ENCODE data around the gene TTC39B. TPM values are rescaled to one million over a fixed set of nuclear protein-coding genes. Genes with fewer than 3 reads are reported as not detected.

Gene TTC39B
- total and polyA plus RNA-seq, 2 of the 8 experiments (the other 6 are each of a cell fraction or from before 2014, with no cell fraction given): 1.6 to 10.9 TPM

DNA sequence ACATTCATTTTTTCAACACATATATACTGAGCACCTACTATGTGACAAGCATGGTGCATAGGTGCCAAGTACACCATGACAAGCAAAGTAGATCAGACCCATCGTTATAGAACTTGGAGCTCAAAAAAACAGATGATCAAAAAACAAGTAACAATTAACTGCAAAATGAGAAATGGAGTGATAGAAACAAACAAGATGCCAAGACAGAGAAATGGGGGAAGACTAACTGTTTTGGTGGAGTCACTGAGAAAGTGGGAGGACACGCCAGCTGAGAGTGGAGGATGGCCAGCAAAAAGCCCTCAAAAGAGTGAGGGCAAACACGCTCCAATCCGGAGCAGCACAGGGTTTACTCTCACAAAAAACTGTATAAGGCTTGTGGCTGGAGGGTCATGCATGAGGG, 50.6 kb downstream of the TTC39B start:
- no peak for FAIRE-seq
- no peak overlapping the region for H4K5ac ChIP-seq (ENCODE audit: insufficient read length, low read depth, low read length)
- no peak overlapping the region for H2BK20ac ChIP-seq (ENCODE audit: low read length)
- no peaks in the 10 kb centered on the region for H3K79me2 ChIP-seq (ENCODE audit: control insufficient read depth in 1 of 2, insufficient read depth in 2 of 2, low read length in 2 of 2)
- no peaks in the 10 kb centered on the region; a peak in 1 of 4 replicates for H3K9me3 ChIP-seq (ENCODE audit: insufficient read depth in 2 of 2, low read depth in 1 of 2, low read length in 1 of 2)
- no peak overlapping the region for H4K91ac ChIP-seq (replicated peaks; ENCODE audit: insufficient read length, low read length)
- H2BK5ac ChIP-seq (ENCODE audit: low read depth, low read length): no peak overlapping the region
- no peak overlapping the region for H3K56ac ChIP-seq (replicated peaks; ENCODE audit: insufficient read length, low read depth, low read length)
- no peaks in the 10 kb centered on the region for H4K20me1 ChIP-seq (replicated peaks in 1 of 2; ENCODE audit: control insufficient read depth in 1 of 2, insufficient read depth in 2 of 2, low read length in 2 of 2)
- H3K27ac ChIP-seq (ENCODE audit: low read depth, low read length): no peak overlapping the region
- no peak overlapping the region for H3K23ac ChIP-seq (ENCODE audit: insufficient read length)
- no peaks in the 10 kb centered on the region; the same call in 1 of the 2 replicates for H3K23me2 ChIP-seq (ENCODE audit: low read depth, low read length)
- DNase-seq (ENCODE audit: low read depth in 1 of 2, low spot score in 2 of 2): no peak
- H3K4ac ChIP-seq (replicated peaks; ENCODE audit: insufficient read length, low read depth, low read length): no peak overlapping the region
- no peak overlapping the region for H3K4me3 ChIP-seq (ENCODE audit: extremely low read depth in 1 of 4, insufficient read depth in 2 of 4, low read depth in 3 of 4, low read length in 4 of 4)
- H3K18ac ChIP-seq (ENCODE audit: extremely low read depth, low read length): no peak overlapping the region
- CTCF ChIA-PET (ENCODE audit: partially characterized antibody): interaction anchor here (1.0 to 1.5 kb wide), 3 partner anchors 8 to 44 kb away, joined by 3 to 5 read pairs (median 3); no protein-coding TSS in a partner anchor
- no peak overlapping the region for H2AK5ac ChIP-seq (ENCODE audit: low read depth, low read length)
- H2BK12ac ChIP-seq (ENCODE audit: low read depth, low read length): no peak overlapping the region
- H3K9ac ChIP-seq (replicated peaks in 1 of 4; ENCODE audit: extremely low read depth in 1 of 4, low read depth in 3 of 4, low read length in 3 of 4): no peak overlapping the region
- no peak overlapping the region for H3K4me2 ChIP-seq (ENCODE audit: insufficient read depth in 1 of 2, low read depth in 2 of 2, low read length in 2 of 2)
- no peaks in the 10 kb centered on the region; the same call in 1 of the 2 replicates for H3K79me1 ChIP-seq (ENCODE audit: low read depth, low read length)
- H3K27me3 ChIP-seq (replicated peaks in 1 of 4; ENCODE audit: control insufficient read depth in 3 of 4, extremely low read depth in 1 of 4, insufficient read depth in 3 of 4, low read length in 3 of 4): no peaks in the 10 kb centered on the region
- H3K4me1 ChIP-seq (replicated peaks in 1 of 4; ENCODE audit: control insufficient read depth in 3 of 4, insufficient read depth in 4 of 4, low read length in 3 of 4): no peaks in the 10 kb centered on the region
- POLR2A ChIA-PET (ENCODE audit: partially characterized antibody): interaction anchor here (0.5 to 1.5 kb wide), 2 partner anchors 16 to 127 kb away, joined by 3 read pairs; no protein-coding TSS in a partner anchor
- TF ChIP-seq TAF1 (IDR thresholded peaks at IDR 0.05; ENCODE audit: low read depth, low read length) (no peak), FOSL1 (IDR thresholded peaks at IDR 0.05; ENCODE audit: insufficient read depth, low read depth, low read length) (no peak)
- no peak overlapping the region for H2AFZ ChIP-seq (ENCODE audit: low read length)
- no peak overlapping the region for H4K8ac ChIP-seq (ENCODE audit: extremely low read depth, insufficient read depth, low read length)
- whole genome bisulfite sequencing, 2 experiments (ENCODE audit: extremely low coverage in 1 of 2, insufficient coverage in 1 of 2, insufficient read length in 1 of 2, insufficient replicate concordance in 2 of 2, low coverage in 1 of 2, low lambda C conversion rate in 2 of 2, missing lambda C conversion rate in 1 of 2): 90% methylated on average over 4 of the region's 4 CpGs; no CpG with 5 or more reads in 1 of the 2 experiments
- no peak overlapping the region for H2BK15ac ChIP-seq (ENCODE audit: low read length)
- H3K14ac ChIP-seq (ENCODE audit: insufficient read length): no peak overlapping the region
- H2BK120ac ChIP-seq (replicated peaks; ENCODE audit: low read depth, low read length): no peak overlapping the region
- no peaks in the 10 kb centered on the region for H3K36me3 ChIP-seq (ENCODE audit: control insufficient read depth in 2 of 4, insufficient read depth in 4 of 4, low read length in 3 of 4)

Data from H1 (cell line).